Fibroblast of skin of scalp (primary cell): Measurements from ENCODE around the gene B3GNT9.
A peak's percentile ranks its signal among the peaks of the same experiment; 100 is the strongest.

Experiments
- DNase-seq: peaks from one replicate; pipeline ENCODE4 v3.0.0-alpha.2; 2013

B3GNT9 gene

DNA sequence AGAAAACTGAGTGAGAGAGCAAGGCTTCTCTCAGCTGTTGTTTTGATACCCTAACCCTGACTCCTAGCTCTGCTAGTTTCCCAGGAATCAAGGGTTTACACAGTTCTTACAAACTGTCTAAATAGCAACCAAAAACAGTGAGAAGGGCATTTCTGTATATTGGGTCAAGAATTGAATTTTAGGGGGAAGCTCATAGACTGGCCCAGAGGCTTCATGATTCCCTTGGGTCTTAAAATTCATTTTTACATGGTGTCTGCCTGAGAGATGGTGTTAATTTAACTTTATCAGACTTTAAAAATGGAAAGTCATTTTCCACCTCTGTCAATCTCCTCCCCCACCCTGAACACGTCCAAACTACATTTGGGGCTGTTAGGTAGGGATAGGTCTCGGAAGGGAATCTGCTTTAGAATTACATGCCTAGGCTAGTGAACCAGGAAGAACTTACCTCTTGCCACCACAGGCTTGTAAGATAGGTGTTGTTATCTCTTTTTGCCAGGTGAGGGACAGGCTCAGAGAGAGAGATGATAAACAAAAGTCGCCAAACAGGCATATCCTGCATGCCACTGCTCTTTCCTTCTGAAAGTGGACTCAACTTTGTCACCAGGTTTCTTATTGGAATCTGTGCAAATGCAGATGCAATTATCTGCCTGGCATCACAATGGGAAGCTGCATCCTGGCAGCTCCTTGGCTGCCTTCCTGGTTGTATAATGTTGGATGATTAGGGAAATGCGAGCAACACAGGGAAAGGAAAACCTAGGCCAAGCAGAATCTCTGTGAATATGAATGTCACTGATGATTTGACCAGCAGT is 38.0 kb downstream of the B3GNT9 start:
- no peak for DNase-seq

GRCh38 chr16:67111951-67112444 is 38.8 kb downstream of the B3GNT9 start:
- DNase-seq, result no peak

DNA sequence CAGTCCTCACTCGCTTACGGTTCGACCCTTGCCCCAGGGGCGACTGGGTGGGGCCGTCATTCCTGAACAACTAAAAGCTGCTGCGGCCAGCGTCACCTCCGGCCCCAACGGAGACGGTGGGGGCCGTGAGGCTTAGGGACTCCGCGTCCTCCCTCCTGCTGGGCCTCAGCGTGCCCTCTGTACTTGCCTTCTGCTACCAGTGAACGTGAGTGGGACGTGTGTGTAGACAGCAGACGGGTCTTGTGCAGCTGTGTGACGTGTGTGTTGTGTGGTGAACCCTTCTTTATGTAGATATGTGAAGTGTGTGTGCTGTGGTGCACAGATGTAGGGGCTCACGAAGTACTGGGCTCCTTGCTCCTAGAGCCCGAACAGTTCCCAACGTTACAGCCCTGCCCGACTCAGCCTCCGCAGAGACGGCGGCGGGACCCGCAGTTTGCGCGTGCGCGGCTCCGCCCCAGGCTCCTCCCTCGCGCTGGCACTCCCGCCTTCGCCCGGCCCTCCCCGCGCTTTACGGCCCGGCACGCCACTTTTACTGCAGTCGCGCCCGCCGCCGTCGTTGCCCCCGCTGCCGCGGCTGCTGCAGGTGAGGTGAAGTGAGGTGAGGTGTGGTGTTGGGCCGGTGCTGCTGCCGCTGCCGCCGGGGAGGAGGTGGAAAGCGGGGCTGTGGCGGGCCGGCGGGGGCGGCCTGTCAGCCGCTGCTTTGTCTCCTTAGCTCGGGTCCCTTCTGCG is 41.2 kb downstream of the B3GNT9 start, which contains the start of gene PHAF1:
PHAF1 (plus strand) TSS at position 535 of the 729 bp plus-strand sequence. CDS start 235 bp downstream, outside the sequence.
- DNase-seq, result peak; percentile 89

GRCh38 chr16:67108931-67109406 is 41.8 kb downstream of the B3GNT9 start:
- DNase-seq, result no peak

- DNase-seq, result no peak
Measured at GRCh38 chr16:67108489-67108888, 42.3 kb downstream of the B3GNT9 start.

- DNase-seq, result no peak
Measured at GRCh38 chr16:67105881-67106280, 44.9 kb downstream of the B3GNT9 start.

DNA sequence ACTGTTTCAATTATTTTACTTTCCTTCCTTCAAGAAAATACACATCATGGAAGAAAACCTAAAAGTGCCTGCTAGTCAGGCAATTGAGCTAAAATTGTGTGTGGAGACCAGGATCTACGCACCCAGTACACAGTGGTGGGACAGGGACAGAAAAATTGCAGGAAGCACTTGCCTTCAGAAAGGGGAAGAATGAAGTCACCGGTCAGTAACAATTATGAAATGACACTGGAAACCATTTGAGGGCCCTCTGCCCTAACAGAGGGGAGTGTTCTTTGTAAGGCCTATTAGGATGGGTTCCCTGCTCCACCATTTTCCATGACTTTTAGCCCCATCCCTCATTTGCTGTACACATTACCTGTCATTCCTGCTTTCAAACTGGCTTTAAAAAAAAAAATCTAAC is 45.6 kb downstream of the B3GNT9 start:
- DNase-seq, result no peak

DNA sequence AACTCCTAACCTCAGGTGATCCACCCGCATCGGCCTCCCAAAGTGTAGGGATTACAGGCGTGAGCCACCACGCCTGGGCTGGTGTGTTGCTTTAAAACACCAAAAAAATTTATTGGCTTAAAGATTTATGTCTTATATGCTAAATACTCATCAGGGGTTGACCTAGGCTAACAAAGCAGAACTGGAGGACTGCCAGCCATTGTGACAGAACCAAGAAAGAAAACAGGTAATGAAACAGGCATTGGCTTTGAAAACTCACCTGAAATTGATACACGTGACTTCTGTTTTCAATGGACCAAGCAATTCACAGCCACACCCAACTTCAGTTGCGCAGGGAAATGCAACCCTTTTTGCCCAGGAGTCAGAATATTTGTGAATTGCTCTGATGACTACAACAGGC is 46.0 kb downstream of the B3GNT9 start:
- no peak for DNase-seq

GRCh38 chr16:67104061-67104460 is 46.7 kb downstream of the B3GNT9 start:
- DNase-seq, result peak; percentile 46

DNA sequence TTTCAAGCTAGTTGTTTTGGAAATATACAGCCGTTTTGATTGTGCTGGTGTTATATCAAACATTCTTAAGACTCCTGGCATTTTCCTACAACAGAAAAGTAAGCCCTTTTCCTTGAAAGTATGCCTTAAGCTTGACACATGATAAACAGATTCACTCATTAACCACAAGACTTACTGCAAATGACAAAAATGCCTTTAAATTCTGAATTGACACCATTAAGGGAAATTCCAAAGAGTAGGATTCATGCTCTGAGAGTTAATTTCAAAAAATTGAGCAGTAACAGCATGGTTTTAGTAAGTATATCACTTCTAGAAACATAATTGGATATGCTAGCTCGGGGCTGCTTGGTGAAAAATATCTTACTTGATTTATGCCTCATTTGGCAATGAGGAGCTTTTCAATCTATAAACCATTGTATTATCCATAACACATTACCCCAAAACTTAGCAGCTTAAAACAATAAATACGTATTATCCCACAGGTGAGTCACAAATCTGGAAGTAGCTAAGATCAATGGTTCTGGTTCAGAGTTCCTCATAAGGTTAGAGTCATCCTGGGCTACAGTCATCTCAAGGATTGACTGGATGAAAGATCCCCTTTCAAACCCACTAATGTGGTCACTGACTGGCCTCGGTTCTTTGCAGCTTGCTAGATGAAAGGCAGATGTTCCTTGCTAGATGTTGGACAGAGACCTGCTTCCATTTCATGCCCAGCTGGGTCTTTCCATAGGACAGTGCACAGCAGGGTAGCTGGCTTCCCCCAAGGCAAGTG is 49.3 kb downstream of the B3GNT9 start:
- peak; percentile 80 for DNase-seq

- DNase-seq, result peak; percentile 50
Measured at GRCh38 chr16:67100569-67101310, 50.1 kb downstream of the B3GNT9 start.

GRCh38 chr16:67098599-67098998 is 52.2 kb downstream of the B3GNT9 start:
- no peak for DNase-seq
